GM23248 (cell line): ENCODE results near the gene SEL1L. TPM values are rescaled to one million over a fixed set of nuclear protein-coding genes. Genes with fewer than 3 reads are reported as not detected.
A peak's percentile ranks its signal among the peaks of the same experiment; 100 is the strongest.

Source experiments
- DNase-seq: peaks from one replicate; pipeline ENCODE4 v3.0.0-alpha.2; 2015
- H2AFZ ChIP-seq: fragments of 200-600 bp; sonication (generic); 2 replicates; pipeline ENCODE4 v1.6.1; 2016; ENCODE audit warnings: antibody characterized with exemption
- H3F3A ChIP-seq: fragments of 200-600 bp; sonication (generic); 2 replicates; pipeline ENCODE4 v1.6.1; 2016; ENCODE audit warnings: mild to moderate bottlenecking, antibody characterized with exemption, mixed run types; ENCODE audit not compliant: insufficient read depth
- H3K27ac ChIP-seq: fragments of 200-600 bp; sonication (generic); 2 replicates; pipeline ENCODE4 v1.5.1; 2016; ENCODE audit warnings: mild to moderate bottlenecking
- H3K27me3 ChIP-seq: fragments of 200-600 bp; sonication (generic); replicated peaks from 2 replicates; pipeline ENCODE4 v1.6.1; 2016; ENCODE audit warnings: mild to moderate bottlenecking; ENCODE audit not compliant: insufficient read depth
- H3K36me3 ChIP-seq: fragments of 200-600 bp; sonication (generic); 2 replicates; pipeline ENCODE4 v1.6.1; 2016; ENCODE audit warnings: low read depth, mild to moderate bottlenecking
- H3K4me1 ChIP-seq: fragments of 200-600 bp; sonication (generic); 2 replicates; pipeline ENCODE4 v1.6.1; 2016; ENCODE audit warnings: mild to moderate bottlenecking; ENCODE audit not compliant: insufficient read depth
- H3K4me2 ChIP-seq: fragments of 200-600 bp; sonication (generic); one replicate; pipeline ENCODE4 v1.6.1; 2016; ENCODE audit warnings: mild to moderate bottlenecking; ENCODE audit not compliant: unreplicated experiment
- H3K4me3 ChIP-seq: fragments of 200-600 bp; sonication (generic); 2 replicates; pipeline ENCODE4 v1.5.1; 2016; ENCODE audit warnings: mild to moderate bottlenecking
- H3K79me2 ChIP-seq: fragments of 200-600 bp; sonication (generic); 2 replicates; pipeline ENCODE4 v1.6.1; 2016; ENCODE audit warnings: mild to moderate bottlenecking; ENCODE audit not compliant: insufficient read depth
- H3K9ac ChIP-seq: fragments of 200-600 bp; sonication (generic); 2 replicates; pipeline ENCODE4 v1.6.1; 2016; ENCODE audit warnings: mild to moderate bottlenecking
- H3K9me2 ChIP-seq: fragments of 200-600 bp; sonication (generic); 2 replicates; pipeline ENCODE4 v1.6.1; 2016; ENCODE audit warnings: mixed run types, mild to moderate bottlenecking, moderate library complexity; ENCODE audit not compliant: insufficient read depth
- H3K9me3 ChIP-seq: fragments of 200-600 bp; sonication (generic); one replicate; pipeline ENCODE4 v1.6.1; 2017; ENCODE audit warnings: low read depth
- H4K20me1 ChIP-seq: fragments of 200-600 bp; sonication (generic); 2 replicates; pipeline ENCODE4 v1.6.0; 2016; ENCODE audit not compliant: insufficient read depth
- EZH2 ChIP-seq: fragments of 200-600 bp; sonication (generic); IDR thresholded peaks from 2 replicates; pipeline ENCODE4 v1.6.1; 2018; ENCODE audit warnings: antibody characterized with exemption, mild to moderate bottlenecking; ENCODE audit not compliant: insufficient read depth, poor library complexity, severe bottlenecking
- EZH2phosphoT487 ChIP-seq: fragments of 200-600 bp; sonication (generic); IDR thresholded peaks from 2 replicates; pipeline ENCODE4 v1.6.1; 2018; ENCODE audit warnings: antibody characterized with exemption, moderate library complexity, mild to moderate bottlenecking, low read depth; ENCODE audit not compliant: insufficient read depth
- WGBS, 2 experiments: methylation state at CpG; one replicate each; pipeline ENCODE4 v1.1.6; 2015 to 2017; ENCODE audit warnings: low lambda C conversion rate in 2 of 2, low coverage in 1 of 2; ENCODE audit errors: missing lambda C conversion rate in 2 of 2; 5-methylcytosine and 5-hydroxymethylcytosine counted together
- in situ Hi-C: fragments of 300-500 bp; cut with MboI; formaldehyde crosslinking; loops from 2 replicates; pipeline ENCODE4 v1.15.0; 2020
- polyA plus RNA-seq: library from polyadenylated mRNA; unstranded; fragments of >200 nt; fragmentation: Nextera tagmentation; extraction: Ambion mirVana; gene quantifications from 2 replicates; pipeline ENCODE4 v1.2.1, GENCODE V29; 2016
- total RNA-seq: library from RNA; depleted of rRNA; stranded (reverse); fragments of >200 nt; shearing (Covaris generic); gene quantifications from 2 replicates; pipeline ENCODE4 v1.2.3, GENCODE V29; 2014

Gene SEL1L
- total and polyA plus RNA-seq, 2 experiments from 2014 or later, result 49.4 to 69.2 TPM

GRCh38 chr14:81535396-81536164 is 1.9 kb upstream of the SEL1L start:
- WGBS, 2 experiments, result 51 to 52% methylated on average over 3 of the region's 3 CpGs
- no peaks in the 10 kb centered on the region for H3K36me3 ChIP-seq
- H4K20me1 ChIP-seq, result no peaks in the 10 kb centered on the region
- H3K27me3 ChIP-seq, result no peaks in the 10 kb centered on the region
- no peaks in the 10 kb centered on the region for H3K9me3 ChIP-seq
- no peak for DNase-seq
- TF ChIP-seq EZH2, result no peak
- TF ChIP-seq EZH2phosphoT487, result no peak
- H2AFZ ChIP-seq, result peak overlapping the region; percentile 83; the same call in 1 of the 2 replicates
- no peak overlapping the region for H3K27ac ChIP-seq
- no peak overlapping the region for H3K4me3 ChIP-seq
- H3F3A ChIP-seq, result no peaks in the 10 kb centered on the region
- peaks cover 8% of the 10 kb centered on the region; the same call in 1 of the 2 replicates for H3K4me1 ChIP-seq
- in situ Hi-C loops, result no loop called here
- no peak overlapping the region for H3K4me2 ChIP-seq
- H3K9me2 ChIP-seq, result no peaks in the 10 kb centered on the region
- H3K9ac ChIP-seq, result no peak overlapping the region
- H3K79me2 ChIP-seq, result peaks cover 30% of the 10 kb centered on the region

DNA sequence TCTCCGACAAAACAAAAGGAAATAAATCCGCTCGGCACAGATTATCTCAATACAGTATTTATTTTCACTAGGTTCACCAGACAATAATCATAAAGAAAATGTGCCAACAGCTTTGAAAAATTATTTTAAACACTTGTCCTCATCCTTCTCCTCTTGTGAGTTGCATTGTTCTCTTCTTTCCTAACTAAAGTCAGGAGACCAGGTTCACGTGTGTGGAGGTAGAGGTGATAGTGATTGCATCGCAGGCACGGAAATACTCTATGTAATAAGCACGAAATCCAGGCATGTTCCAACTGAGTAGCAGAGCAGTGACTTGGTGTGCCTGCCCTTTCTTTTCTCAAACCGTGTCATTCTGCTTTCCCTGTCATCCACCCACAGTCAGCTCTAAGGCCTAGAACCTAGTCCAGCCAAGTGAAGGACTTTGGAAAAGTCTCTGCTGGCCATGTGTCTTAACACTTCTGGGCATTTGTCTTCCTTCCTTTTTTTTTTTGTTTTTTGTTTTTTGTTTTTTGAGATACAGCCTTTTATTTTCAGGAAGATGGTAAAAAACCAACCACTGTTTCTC is 939 bp upstream of the SEL1L start:
- Histone ChIP-seq H3K79me2 (peaks cover 40% of the 10 kb centered on the region), H4K20me1 (no peaks in the 10 kb centered on the region), H3F3A (peaks cover 5% of the 10 kb centered on the region; the same call in 1 of the 2 replicates), H3K27ac (no peak overlapping the region), H3K36me3 (no peaks in the 10 kb centered on the region), H3K9me3 (no peaks in the 10 kb centered on the region), H3K9ac (no peak overlapping the region), H3K4me3 (peak overlapping the region; percentile 43), H3K4me1 (peaks cover 18% of the 10 kb centered on the region), H3K9me2 (no peaks in the 10 kb centered on the region), H2AFZ (peak overlapping the region; percentile 83), H3K4me2 (peak overlapping the region; percentile 24), H3K27me3 (no peaks in the 10 kb centered on the region)
- 86 to 88% methylated on average over 8 of the region's 8 CpGs for WGBS, 2 experiments
- in situ Hi-C loops, result no loop called here
- no peak for TF ChIP-seq EZH2
- TF ChIP-seq EZH2phosphoT487, result no peak
- no peak for DNase-seq

- peak overlapping the region; percentile 97 for H3K4me2 ChIP-seq
- no peak for DNase-seq
- peak overlapping the region; percentile 97 for H3K4me3 ChIP-seq
- in situ Hi-C loops, result no loop called here
- H3K27ac ChIP-seq, result peak overlapping the region; percentile 51
- no peak for TF ChIP-seq EZH2phosphoT487
- no peak for TF ChIP-seq EZH2
- peak overlapping the region; percentile 80 for H2AFZ ChIP-seq
- H3K9me3 ChIP-seq, result no peaks in the 10 kb centered on the region
- peaks cover 9% of the 10 kb centered on the region; the same call in 1 of the 2 replicates for H3F3A ChIP-seq
- H3K27me3 ChIP-seq, result no peaks in the 10 kb centered on the region
- peaks cover 54% of the 10 kb centered on the region for H3K79me2 ChIP-seq
- peaks cover 28% of the 10 kb centered on the region for H3K4me1 ChIP-seq
- 0 to 1% methylated on average over 10 of the region's 10 CpGs for WGBS, 2 experiments
- no peaks in the 10 kb centered on the region for H3K36me3 ChIP-seq
- H3K9ac ChIP-seq, result peak overlapping the region; percentile 90
- H4K20me1 ChIP-seq, result no peaks in the 10 kb centered on the region
- no peaks in the 10 kb centered on the region for H3K9me2 ChIP-seq
These were observed 479 bp downstream of the SEL1L start for GRCh38 chr14:81533212-81533535.

GRCh38 chr14:81529391-81529790 is 4.3 kb downstream of the SEL1L start:
- WGBS, 2 experiments, result 50 to 53% methylated on average over 2 of the region's 2 CpGs
- peaks cover 85% of the 10 kb centered on the region for H3K79me2 ChIP-seq

More at GRCh38 chr14:81529391-81529790, 4.3 kb downstream of the SEL1L start:
- Histone ChIP-seq H2AFZ (peak overlapping the region; percentile 34; the same call in 1 of the 2 replicates), H3K36me3 (peaks cover 20% of the 10 kb centered on the region), H3K27ac (peak overlapping the region; percentile 66), H4K20me1 (no peaks in the 10 kb centered on the region), H3K9ac (peak overlapping the region; percentile 60), H3F3A (peaks cover 9% of the 10 kb centered on the region; the same call in 1 of the 2 replicates), H3K4me1 (peaks cover 28% of the 10 kb centered on the region), H3K27me3 (no peaks in the 10 kb centered on the region), H3K9me3 (no peaks in the 10 kb centered on the region), H3K4me3 (peak overlapping the region; percentile 17; the same call in 1 of the 2 replicates), H3K9me2 (no peaks in the 10 kb centered on the region), H3K4me2 (peak overlapping the region; percentile 62)
- TF ChIP-seq EZH2, result no peak
- TF ChIP-seq EZH2phosphoT487, result no peak
- in situ Hi-C loops, result no loop called here
- DNase-seq, result peak; percentile 61
